Endothelial cell of hepatic sinusoid (primary cell): ENCODE measurements around the gene TMEM41B.
"Not testable (repeated sequence)": the region's sequence is repeated elsewhere in the genome, so short reads cannot be mapped to it uniquely, and the experiment has no call there.

Experiments used
- in situ Hi-C: cut with HindIII; loops from 2 replicates; pipeline ENCODE4 v1.10.0; 2017; ENCODE audit warnings: low sequenced_read_pairs

TMEM41B gene

DNA sequence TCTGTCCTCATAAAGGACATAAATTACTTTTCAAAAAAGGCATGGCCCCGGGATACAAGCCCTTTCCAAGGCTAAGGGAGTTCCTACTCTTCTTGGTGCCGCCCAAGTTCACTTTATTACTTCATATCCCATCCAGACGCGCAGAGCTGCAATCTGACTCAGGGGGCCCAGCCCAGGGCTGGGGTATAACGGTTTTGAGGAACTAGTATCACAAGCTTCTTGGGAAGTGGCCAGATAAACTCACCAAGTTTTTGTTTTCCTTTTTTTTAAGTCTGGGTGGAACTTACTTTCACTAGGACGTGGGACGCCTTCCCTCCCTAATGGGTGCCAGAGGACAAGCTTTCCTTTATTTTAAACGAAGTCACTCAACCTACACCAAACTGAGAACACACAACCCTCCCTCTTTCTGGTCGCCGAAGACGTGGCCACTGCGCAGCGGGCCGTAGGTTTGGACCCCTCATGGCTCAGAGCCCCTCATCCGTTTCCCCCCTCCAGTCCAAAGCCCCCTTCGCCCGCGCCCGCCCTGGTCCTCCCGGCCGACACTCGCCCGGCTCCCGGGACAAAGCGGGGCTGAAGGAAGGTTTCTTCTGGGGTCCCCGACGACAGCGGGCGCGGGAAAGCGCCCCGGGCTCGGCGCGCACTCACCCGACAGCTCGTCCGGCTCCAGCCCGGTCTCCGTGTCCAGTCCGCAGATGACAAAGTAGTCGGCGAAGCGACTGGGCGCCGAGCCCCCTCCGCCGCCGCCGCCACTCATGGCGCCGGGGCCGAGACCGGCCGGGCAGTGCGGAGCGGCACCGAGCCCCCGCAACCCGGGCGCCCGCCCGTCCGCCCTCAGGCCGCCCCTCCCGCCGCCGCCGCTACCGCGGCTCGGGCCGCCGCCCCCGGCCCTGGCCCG, 49.8 kb downstream of the TMEM41B start:
- in situ Hi-C loops: loop anchor here (5.0 kb wide), 2 partner anchors 42 to 43 kb away; no protein-coding TSS in a partner anchor

DNA sequence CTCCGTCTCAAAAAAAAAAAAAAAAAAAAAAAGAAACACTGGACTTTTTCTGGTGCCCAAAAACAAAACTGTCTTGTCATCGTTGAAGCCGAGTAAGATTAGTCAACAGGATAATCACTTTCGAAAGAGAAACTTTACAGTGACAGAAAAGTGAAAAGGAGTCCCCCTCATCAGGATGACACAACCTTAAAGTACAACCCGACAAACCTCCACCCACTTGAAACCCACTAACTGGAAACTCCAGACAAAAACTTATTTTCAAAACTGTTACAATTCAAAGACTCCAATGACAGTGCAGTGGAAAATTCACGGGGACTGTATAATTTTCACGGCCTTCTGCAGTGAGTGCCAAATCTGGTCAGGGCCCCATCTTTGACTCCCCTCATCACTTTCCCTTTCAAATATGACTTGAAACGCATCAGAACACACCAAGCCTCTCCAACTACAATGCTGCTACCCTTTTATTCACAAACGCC, 50.5 kb downstream of the TMEM41B start:
- in situ Hi-C loops: loop anchor here (5.0 kb wide), 2 partner anchors 42 to 43 kb away; no protein-coding TSS in a partner anchor

DNA sequence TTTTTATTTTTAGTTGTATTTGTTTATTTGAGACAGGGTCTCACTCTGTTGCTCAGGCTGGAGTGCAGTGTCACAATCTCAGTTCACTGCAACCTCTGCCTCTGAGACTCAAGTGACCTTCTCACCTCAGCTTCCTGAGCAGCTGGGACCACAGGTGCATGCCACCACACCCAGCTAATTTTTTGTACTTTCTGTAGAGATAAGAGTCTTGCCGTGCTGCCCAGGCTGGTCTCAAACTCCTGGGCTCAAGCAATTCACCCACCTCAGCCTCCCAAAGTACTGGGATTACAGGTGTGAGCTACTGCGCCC, 53.6 kb downstream of the TMEM41B start:
- in situ Hi-C loops: loop anchor here (5.0 kb wide), 2 partner anchors 38 to 47 kb away; no protein-coding TSS in a partner anchor

DNA sequence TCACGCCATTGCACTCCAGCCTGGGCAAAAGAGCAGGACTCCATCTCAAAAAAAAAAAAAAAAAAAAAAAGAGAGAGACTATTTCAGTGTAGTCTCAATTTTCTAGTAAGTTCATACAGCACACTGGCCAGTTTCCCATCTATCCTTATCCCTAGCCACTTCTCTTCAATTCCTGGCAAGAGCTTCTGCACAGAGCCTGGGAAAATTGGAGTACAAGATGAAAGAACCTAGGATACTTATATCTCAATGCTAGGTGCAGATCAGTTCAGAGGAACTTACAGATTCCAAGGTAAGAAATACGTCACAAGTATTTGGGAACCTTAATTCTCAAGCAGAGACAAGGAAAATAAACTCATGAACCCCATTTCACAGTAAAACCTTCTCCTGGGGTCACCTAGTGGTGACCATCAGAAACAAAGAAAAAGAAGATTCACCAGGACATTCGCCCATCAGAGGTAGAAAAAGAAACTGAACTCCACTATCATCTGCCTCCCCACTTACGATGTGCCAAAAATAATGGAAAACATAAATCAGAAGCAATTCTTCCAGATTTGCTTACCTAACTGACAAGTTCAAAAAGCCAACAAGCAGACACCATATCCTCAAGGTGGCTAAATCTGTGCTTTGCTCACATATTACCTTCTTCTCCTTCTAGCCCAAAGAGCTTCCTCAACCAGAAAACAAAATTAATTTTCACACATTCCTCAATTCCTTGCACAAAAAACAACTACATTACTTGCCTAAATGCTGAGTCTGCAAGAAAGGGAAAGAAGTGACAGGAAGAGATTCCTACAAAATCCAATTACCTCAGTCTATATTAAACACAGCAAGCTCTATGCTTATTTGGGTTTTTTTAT, 54.2 kb downstream of the TMEM41B start:
- in situ Hi-C loops: loop anchor here (5.0 kb wide), 2 partner anchors 38 to 47 kb away; no protein-coding TSS in a partner anchor

DNA sequence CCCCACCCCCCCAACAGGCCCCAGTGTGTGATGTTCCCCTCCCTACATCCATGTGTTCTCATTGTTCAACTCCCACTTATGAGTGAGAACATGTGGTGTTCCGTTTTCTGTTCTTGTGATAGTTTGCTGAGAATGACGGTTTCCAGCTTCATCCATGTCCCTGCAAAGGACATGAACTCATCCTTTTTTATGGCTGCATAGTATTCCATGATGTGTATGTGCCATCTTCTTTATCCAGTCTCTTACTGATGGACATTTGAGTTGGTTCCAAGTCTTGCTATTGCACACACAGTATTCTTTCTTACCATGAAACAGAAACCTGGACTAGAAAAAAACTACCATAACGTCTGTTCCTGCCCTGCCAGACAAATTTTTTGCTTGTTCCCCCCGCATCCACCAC, 56.1 kb downstream of the TMEM41B start:
- in situ Hi-C loops: not testable (repeated sequence)

DNA sequence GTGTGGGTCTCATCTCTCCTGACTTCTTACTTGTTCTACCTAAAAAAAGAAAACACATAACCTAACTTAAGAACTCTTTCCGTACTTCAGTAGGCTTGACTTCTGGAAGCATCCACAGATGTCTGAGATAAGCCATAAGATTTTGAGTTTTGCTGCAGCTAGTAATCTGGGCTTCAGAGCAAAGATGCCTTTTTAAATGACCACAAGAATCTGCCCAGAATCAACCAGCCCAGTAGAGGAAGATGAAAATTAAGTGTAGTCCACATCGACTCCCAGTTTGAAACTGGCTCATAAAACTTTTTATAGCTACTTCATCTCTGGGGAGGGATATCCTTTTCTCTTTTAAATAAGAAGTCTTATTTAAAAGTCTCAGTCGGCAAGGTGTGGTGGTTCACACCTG, 60.0 kb downstream of the TMEM41B start:
- in situ Hi-C loops: loop anchor here (5.0 kb wide), 1 partner anchor 62 kb away; no protein-coding TSS in a partner anchor

DNA sequence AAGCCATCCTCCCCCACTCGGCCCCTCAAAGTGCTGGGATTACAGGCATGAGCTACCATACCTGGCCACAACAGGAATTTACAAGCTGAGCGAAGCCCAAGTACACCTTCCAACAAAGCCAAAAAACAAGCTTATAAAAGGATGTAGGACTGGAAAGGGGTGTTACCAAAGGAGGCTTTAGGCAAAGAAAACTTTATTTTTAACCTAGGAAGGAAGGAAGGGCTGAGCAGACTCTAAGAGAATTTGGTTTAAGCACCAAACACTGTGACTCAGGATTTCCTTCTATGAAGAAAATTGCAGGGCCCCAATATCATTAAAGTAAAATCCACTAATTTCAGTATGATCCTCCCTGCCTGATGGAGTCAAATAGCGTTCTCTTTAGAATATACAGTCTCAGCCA, 61.3 kb downstream of the TMEM41B start:
- in situ Hi-C loops: loop anchor here (5.0 kb wide), 1 partner anchor 61 kb away; no protein-coding TSS in a partner anchor

DNA sequence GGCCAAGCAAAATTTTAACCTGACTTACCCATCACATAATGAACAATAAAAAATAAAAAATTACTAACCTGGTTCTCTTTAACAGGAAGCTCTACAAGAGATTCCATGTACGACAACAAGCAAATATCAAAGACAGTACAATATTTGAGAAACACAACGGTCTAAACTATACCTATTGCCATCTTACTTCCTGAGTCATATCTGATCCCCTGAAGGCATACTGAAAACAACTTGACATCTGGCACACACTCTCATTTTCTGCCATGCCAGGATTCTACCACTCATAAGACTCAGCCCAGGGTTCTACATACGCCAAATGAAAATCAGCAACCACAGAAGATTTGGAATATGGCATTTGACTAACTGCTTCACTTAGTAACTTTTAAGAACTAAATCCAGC, 63.1 kb downstream of the TMEM41B start:
- in situ Hi-C loops: loop anchor here (5.0 kb wide), 1 partner anchor 59 kb away; no protein-coding TSS in a partner anchor

DNA sequence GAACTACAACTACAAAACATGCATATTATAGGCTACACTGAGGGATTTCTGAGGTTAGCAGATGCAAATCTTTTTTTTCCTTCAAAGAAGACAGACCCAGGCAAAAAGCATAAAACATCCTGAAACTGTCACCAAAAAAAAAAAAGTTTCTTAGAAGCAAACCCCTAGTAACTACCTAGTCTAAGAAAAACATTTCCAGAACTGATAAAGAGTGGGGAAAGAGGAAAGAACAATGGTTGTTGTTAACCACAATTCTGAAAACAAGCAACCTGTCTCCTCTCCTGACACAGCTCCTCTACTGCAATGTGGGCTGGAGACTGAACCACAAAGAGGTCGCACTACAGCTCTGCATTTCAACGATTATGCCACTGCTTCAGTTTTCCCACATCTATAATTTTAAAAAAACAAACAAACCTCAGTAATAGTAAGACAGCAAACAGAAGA, 64.2 kb downstream of the TMEM41B start:
- in situ Hi-C loops: loop anchor here (5.0 kb wide), 1 partner anchor 58 kb away; no protein-coding TSS in a partner anchor

DNA sequence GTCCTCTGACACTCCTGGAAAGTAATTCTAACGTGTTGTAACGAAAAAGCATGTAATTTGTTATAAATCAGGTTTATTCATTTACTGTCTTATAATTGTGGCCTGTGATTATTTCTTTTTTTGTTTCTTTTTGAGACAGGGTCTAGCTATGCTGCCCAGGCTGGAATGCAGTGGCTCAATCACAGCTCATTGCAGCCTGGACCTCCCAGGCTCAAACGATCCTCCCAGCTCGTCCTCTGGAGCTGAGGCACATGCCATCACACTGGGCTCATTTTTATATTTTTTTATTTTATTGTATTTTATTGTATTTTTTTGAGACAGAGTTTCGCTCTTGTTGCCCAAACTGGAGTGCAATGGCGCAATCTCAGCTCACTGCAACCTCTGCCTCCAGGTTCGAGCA, 65.1 kb downstream of the TMEM41B start:
- in situ Hi-C loops: no loop called here

DNA sequence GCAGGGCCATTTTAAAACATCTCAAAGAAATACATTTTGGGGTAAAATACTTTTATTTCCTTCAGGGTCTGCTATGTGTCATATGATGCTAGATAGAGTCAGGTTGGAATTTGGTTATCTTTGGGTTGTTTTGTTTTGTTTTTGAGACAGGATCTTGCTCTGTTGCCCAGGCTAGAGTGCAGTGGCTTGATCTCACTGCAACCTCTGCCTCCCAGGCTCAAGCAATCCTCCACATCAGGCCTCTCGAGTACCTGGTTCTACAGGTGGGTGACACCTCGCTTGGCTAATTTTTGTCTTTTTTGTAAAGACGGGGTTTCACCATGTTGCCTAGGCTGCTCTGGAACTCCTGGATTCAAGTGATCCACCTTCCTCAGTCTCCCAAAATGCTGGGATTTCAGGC, 66.5 kb downstream of the TMEM41B start:
- in situ Hi-C loops: no loop called here

DNA sequence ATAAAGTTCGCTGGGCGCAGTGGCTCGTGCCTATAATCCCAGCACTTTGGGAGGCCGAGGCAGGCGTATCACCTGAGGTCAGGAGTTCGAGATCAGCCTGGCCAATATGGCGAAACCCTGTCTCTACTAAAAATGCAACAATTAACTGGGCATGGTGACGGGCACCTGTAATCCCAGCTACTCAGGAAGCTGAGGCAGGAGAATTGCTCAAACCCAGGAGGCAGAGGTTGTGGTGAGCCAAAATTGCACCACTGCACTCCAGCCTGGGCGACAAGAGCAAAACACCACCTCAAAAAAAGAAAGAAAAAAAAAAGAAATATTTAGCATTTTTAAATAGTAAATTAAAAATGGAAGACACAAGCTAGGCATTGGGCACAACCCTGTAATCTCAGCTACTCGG, 78.2 kb downstream of the TMEM41B start:
- in situ Hi-C loops: not testable (repeated sequence)

DNA sequence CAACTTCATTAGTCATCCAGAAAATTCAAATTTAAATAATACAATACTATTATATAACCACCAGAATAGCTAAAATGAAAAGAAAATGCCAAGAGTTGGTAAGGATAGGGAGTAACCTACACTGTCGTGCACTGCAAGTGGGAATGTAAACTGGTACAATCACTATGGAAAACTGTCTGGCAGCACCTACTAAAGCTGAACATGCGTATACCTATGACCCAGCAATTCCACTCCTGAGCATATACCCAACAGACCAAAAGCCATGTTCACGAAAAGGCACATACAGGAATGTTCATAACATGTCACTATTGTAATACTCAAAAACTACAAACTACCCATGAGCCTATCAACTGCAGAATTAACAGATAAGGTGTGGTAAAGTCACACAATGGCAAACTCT, 81.9 kb downstream of the TMEM41B start:
- in situ Hi-C loops: loop anchor here (5.0 kb wide), 1 partner anchor 35 kb away; no protein-coding TSS in a partner anchor

DNA sequence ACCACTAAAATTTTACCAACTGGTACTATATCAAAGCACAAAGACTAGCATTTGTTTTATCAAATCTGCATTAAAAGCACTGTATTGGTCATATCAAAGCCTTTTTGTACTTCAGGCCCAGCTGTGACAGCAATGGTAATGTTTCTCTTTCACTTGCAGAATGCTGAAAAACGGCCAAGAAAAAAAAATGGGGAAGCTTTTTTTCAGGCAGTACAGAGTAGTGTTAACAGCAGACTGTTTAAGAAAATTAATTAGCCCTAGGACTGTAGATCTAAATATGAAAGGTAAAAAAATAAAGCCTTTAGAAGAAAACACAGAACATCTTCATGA, 82.6 kb downstream of the TMEM41B start:
- in situ Hi-C loops: loop anchor here (5.0 kb wide), 1 partner anchor 35 kb away; no protein-coding TSS in a partner anchor
